Liver (tissue), 9 donors: ENCODE data around the gene BAG5. TPM values are rescaled to one million over a fixed set of nuclear protein-coding genes. Genes with fewer than 3 reads are reported as not detected.

Source experiments
- DNase-seq: peaks from one replicate; pipeline ENCODE4 v3.0.0-alpha.2; 2017; ENCODE audit warnings: low spot score
- H3K27ac ChIP-seq, 2 donors: one replicate each; pipeline ENCODE4 v1.7.0; 2013; ENCODE audit warnings: inconsistent platforms in 2 of 2, low read length in 2 of 2, control low read depth in 1 of 2, low read depth in 1 of 2, mild to moderate bottlenecking in 1 of 2
- H3K27me3 ChIP-seq, 4 donors: one replicate each; pipeline versions ENCODE4 v1.6.1 to v1.7.0; 2013; ENCODE audit warnings: low read length in 3 of 4, inconsistent platforms in 1 of 4, mild to moderate bottlenecking in 1 of 4, moderate library complexity in 1 of 4; ENCODE audit not compliant: control insufficient read depth in 4 of 4, insufficient read depth in 4 of 4
- H3K36me3 ChIP-seq, 4 donors: one replicate each; pipeline versions ENCODE4 v1.6.1 to v1.7.0; 2013; ENCODE audit warnings: low read length in 3 of 4, mild to moderate bottlenecking in 3 of 4, low read depth in 1 of 4, moderate library complexity in 1 of 4; ENCODE audit not compliant: control insufficient read depth in 4 of 4, insufficient read depth in 3 of 4
- H3K4me1 ChIP-seq, 4 donors: one replicate each; pipeline versions ENCODE4 v1.6.1 to v1.7.0; 2013; ENCODE audit warnings: low read length in 3 of 4, mild to moderate bottlenecking in 3 of 4, moderate library complexity in 1 of 4; ENCODE audit not compliant: control insufficient read depth in 4 of 4, insufficient read depth in 4 of 4
- H3K4me3 ChIP-seq, 3 donors: one replicate each; pipeline versions ENCODE4 v1.6.1 to v1.7.0; 2013; ENCODE audit warnings: low read length in 3 of 3, control low read depth in 1 of 3, low read depth in 1 of 3, mild to moderate bottlenecking in 1 of 3
- H3K9ac ChIP-seq, 2 donors: one replicate each; pipeline ENCODE4 v1.7.0; 2013; ENCODE audit warnings: low read length in 2 of 2, mild to moderate bottlenecking in 2 of 2, moderate library complexity in 2 of 2, control low read depth in 1 of 2, low read depth in 1 of 2
- H3K9me3 ChIP-seq, 4 donors: one replicate each; pipeline versions ENCODE4 v1.6.1 to v1.7.0; 2013; ENCODE audit warnings: low read length in 3 of 4; ENCODE audit not compliant: control insufficient read depth in 4 of 4
- CTCF ChIP-seq: fragments of 150-350 bp; IDR thresholded peaks from 2 replicates; pipeline ENCODE4 v1.5.1; 2017; ENCODE audit warnings: improper control_type of control experiment, low read depth, low read length; ENCODE audit not compliant: missing input control
- EGR1 ChIP-seq, 2 donors: IDR thresholded peaks; 2 replicates each; pipeline ENCODE4 v1.6.1; 2016 to 2018; ENCODE audit warnings: antibody characterized with exemption in 2 of 2, low read depth in 2 of 2
- FOXA1 ChIP-seq: IDR thresholded peaks from 2 replicates; pipeline ENCODE4 v1.6.1; 2016; ENCODE audit warnings: antibody characterized with exemption
- FOXA2 ChIP-seq: IDR thresholded peaks from 2 replicates; pipeline ENCODE4 v1.6.1; 2016; ENCODE audit warnings: antibody characterized with exemption
- GABPA ChIP-seq, 2 donors: IDR thresholded peaks in 1 of 2; conservative IDR thresholded peaks in 1 of 2; 2 replicates each; pipeline ENCODE4 v1.6.1; 2016; ENCODE audit warnings: antibody characterized with exemption in 2 of 2, mild to moderate bottlenecking in 1 of 2, moderate library complexity in 1 of 2
- HNF4A ChIP-seq, 2 donors: conservative IDR thresholded peaks; 2 replicates each; pipeline ENCODE4 v1.6.1; 2016; ENCODE audit warnings: antibody characterized with exemption in 2 of 2, mild to moderate bottlenecking in 2 of 2
- HNF4G ChIP-seq: IDR thresholded peaks from 2 replicates; pipeline ENCODE4 v1.6.1; 2016; ENCODE audit warnings: antibody characterized with exemption
- JUND ChIP-seq, 2 donors: IDR thresholded peaks; 2 replicates each; pipeline ENCODE4 v1.6.1; 2016; ENCODE audit warnings: antibody characterized with exemption in 2 of 2
- NR2F2 ChIP-seq: IDR thresholded peaks from 2 replicates; pipeline ENCODE4 v1.6.1; 2016; ENCODE audit warnings: antibody characterized with exemption
- RAD21 ChIP-seq, 2 donors: IDR thresholded peaks; 2 replicates each; pipeline ENCODE4 v1.6.1; 2016; ENCODE audit warnings: antibody characterized with exemption in 2 of 2, mild to moderate bottlenecking in 2 of 2
- RXRA ChIP-seq, 2 donors: IDR thresholded peaks; 2 replicates each; pipeline ENCODE4 v1.6.1; 2017 to 2018; ENCODE audit warnings: antibody characterized with exemption in 2 of 2, mild to moderate bottlenecking in 1 of 2
- SP1 ChIP-seq: IDR thresholded peaks from 2 replicates; pipeline ENCODE4 v1.6.1; 2018; ENCODE audit warnings: antibody characterized with exemption, mild to moderate bottlenecking
- YY1 ChIP-seq: IDR thresholded peaks from 2 replicates; pipeline ENCODE4 v1.6.1; 2016; ENCODE audit warnings: antibody characterized with exemption, mild to moderate bottlenecking
- WGBS: extraction: QIAGEN DNeasy Blood & Tissue Kit; methylation state at CpG from one replicate; pipeline ENCODE4 v1.1.7; 2013; 5-methylcytosine and 5-hydroxymethylcytosine counted together
- polyA plus RNA-seq, 2 donors: library from polyadenylated mRNA; stranded (reverse) in 1 of 2; unstranded in 1 of 2; fragments of 200-250 nt in 1 of 2; fragments of >200 nt in 1 of 2; fragmentation: Nextera tagmentation in 1 of 2; extraction: Ambion mirVana in 1 of 2; gene quantifications; one replicate each; pipeline versions ENCODE4 v1.2.1 to v1.2.3, GENCODE V29; 2013 to 2015
- total RNA-seq, 2 donors: library from RNA; depleted of rRNA; stranded (reverse); fragments of >200 nt; gene quantifications; one replicate each; pipeline ENCODE4 v1.2.3, GENCODE V29; 2014
- TF ChIP-seq, protein P1 (sequence below): IDR thresholded peaks from 2 replicates; pipeline ENCODE4 v1.6.1; 2016; ENCODE audit warnings: antibody characterized with exemption
- TF ChIP-seq, protein P2 (sequence below): IDR thresholded peaks from 2 replicates; pipeline ENCODE4 v1.6.1; 2016; ENCODE audit warnings: antibody characterized with exemption
- donor health status: healthy.
- donor health status: healthy.
- donor health status: healthy.
- donor health status: healthy.
- donor health status: healthy.

Gene BAG5
- total and polyA plus RNA-seq, 4 donors, result 5.4 to 12.5 (median 8.8) TPM

GRCh38 chr14:103538291-103539055, 24.0 kb downstream of the BAG5 start:
- H3K9ac ChIP-seq, result no peak overlapping the region
- H3K27me3 ChIP-seq, result no peaks in the 10 kb centered on the region
- WGBS, result 50% methylated on average over 30 of the region's 30 CpGs
- TF ChIP-seq CTCF (no peak), HNF4G (no peak), EGR1 (IDR thresholded peaks at IDR 0.05; ENCODE audit: low read depth in 2 of 2) (no peak), GABPA (IDR thresholded peaks at IDR 0.05 in 1 of 2, conservative IDR thresholded peaks at IDR 0.05 in 1 of 2) (no peak), NR2F2 (no peak), RAD21 (IDR thresholded peaks at IDR 0.05) (no peak), YY1 (no peak), SP1 (no peak), RXRA (IDR thresholded peaks at IDR 0.05) (no peak), FOXA2 (no peak), FOXA1 (no peak), HNF4A (conservative IDR thresholded peaks at IDR 0.05) (no peak), JUND (IDR thresholded peaks at IDR 0.05) (no peak)
- TF ChIP-seq, protein P1, sequence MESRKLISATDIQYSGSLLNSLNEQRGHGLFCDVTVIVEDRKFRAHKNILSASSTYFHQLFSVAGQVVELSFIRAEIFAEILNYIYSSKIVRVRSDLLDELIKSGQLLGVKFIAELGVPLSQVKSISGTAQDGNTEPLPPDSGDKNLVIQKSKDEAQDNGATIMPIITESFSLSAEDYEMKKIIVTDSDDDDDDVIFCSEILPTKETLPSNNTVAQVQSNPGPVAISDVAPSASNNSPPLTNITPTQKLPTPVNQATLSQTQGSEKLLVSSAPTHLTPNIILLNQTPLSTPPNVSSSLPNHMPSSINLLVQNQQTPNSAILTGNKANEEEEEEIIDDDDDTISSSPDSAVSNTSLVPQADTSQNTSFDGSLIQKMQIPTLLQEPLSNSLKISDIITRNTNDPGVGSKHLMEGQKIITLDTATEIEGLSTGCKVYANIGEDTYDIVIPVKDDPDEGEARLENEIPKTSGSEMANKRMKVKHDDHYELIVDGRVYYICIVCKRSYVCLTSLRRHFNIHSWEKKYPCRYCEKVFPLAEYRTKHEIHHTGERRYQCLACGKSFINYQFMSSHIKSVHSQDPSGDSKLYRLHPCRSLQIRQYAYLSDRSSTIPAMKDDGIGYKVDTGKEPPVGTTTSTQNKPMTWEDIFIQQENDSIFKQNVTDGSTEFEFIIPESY, result no peak
- TF ChIP-seq, protein P2, sequence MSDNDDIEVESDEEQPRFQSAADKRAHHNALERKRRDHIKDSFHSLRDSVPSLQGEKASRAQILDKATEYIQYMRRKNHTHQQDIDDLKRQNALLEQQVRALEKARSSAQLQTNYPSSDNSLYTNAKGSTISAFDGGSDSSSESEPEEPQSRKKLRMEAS, result no peak
- H3K27ac ChIP-seq, result no peak overlapping the region
- no peaks in the 10 kb centered on the region for H3K9me3 ChIP-seq
- no peak overlapping the region for H3K4me3 ChIP-seq
- H3K4me1 ChIP-seq, result peaks cover 0 to under 1% (median 0%) of the 10 kb centered on the region in 4 donors
- no peak for DNase-seq
- peaks cover 0 to 19% (median 0%) of the 10 kb centered on the region in 4 donors for H3K36me3 ChIP-seq

- no peak overlapping the region for H3K27ac ChIP-seq
- 83% methylated on average over 18 of the region's 18 CpGs for WGBS
- no peaks in the 10 kb centered on the region for H3K9me3 ChIP-seq
- H3K4me1 ChIP-seq, result no peaks in the 10 kb centered on the region
- DNase-seq, result no peak
- no peaks in the 10 kb centered on the region for H3K27me3 ChIP-seq
- H3K36me3 ChIP-seq, result peaks cover 0 to 23% (median 3%) of the 10 kb centered on the region in 4 donors
- no peak overlapping the region for H3K9ac ChIP-seq
- no peak for TF ChIP-seq JUND (IDR thresholded peaks at IDR 0.05)
- no peak for TF ChIP-seq HNF4G
- H3K4me3 ChIP-seq, result no peak overlapping the region
These were observed 25.1 kb downstream of the BAG5 start for GRCh38 chr14:103537175-103537990.
